ENCODE results near the gene RASGRF1. TPM values are rescaled to one million over a fixed set of nuclear protein-coding genes. Genes with fewer than 3 reads are reported as not detected.

Gene RASGRF1
- total RNA-seq, 2 experiments from 2014 or later, result 0.02 TPM; not detected in 1

DNA sequence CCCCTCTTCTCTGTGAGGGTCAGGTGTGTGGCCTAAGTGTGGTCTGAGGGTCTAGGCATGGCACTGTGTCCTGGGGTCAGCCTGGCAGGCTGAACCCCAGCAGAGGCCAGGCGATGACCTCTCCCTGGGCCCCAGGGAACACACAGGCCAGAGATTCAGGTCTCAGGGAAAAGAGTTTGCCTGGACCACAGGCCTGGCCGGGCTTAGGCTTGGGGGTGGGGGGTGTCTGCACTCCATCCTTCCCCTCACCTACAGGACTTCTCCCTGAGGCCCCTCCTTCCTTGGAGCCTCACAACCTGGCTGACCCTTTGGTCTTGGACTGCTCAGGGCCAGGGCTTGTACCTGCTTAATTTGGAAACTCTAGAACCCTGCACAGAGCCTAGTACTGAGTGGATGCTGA lies 21.8 kb downstream of the RASGRF1 start:
- DNase-seq (no peak), ATAC-seq (no peak)
- H3K27ac Mint-ChIP-seq, result no peak overlapping the region
- no peaks in the 10 kb centered on the region for H3K9me3 Mint-ChIP-seq (ENCODE audit: low read depth)
- no peaks in the 10 kb centered on the region for H3K27me3 Mint-ChIP-seq
- H3K36me3 Mint-ChIP-seq, result no peaks in the 10 kb centered on the region
- H3K4me3 Mint-ChIP-seq, result no peak overlapping the region
- CTCF ChIA-PET, result no interaction called here
- no peaks in the 10 kb centered on the region for H3K4me1 Mint-ChIP-seq

DNA sequence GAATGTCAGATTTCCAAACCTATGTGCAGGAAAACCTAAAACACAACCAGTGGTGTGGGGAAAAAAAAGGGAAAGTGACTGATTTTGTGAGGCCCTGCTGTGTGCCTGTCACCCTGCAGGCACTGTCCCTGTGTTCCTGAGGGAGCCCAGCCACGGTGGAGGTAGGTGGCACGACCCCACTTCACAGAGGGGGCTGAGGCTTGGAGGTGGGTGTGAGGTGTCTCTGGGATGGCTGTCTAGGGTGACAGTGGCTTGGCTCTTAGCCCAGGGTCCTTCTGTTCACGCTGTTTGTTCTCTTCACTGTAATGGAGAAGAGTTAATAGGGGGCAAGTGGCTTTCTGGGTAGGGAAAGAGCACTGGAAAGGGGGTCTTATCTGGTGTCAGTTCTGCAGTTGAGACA lies 22.6 kb downstream of the RASGRF1 start:
- no peak for ATAC-seq
- no peaks in the 10 kb centered on the region for H3K27me3 Mint-ChIP-seq
- H3K4me3 Mint-ChIP-seq, result no peak overlapping the region
- H3K27ac Mint-ChIP-seq, result no peak overlapping the region
- H3K36me3 Mint-ChIP-seq, result no peaks in the 10 kb centered on the region
- H3K9me3 Mint-ChIP-seq (ENCODE audit: low read depth), result no peaks in the 10 kb centered on the region
- CTCF ChIA-PET, result no interaction called here
- DNase-seq, result no peak
- H3K4me1 Mint-ChIP-seq, result no peaks in the 10 kb centered on the region

DNA sequence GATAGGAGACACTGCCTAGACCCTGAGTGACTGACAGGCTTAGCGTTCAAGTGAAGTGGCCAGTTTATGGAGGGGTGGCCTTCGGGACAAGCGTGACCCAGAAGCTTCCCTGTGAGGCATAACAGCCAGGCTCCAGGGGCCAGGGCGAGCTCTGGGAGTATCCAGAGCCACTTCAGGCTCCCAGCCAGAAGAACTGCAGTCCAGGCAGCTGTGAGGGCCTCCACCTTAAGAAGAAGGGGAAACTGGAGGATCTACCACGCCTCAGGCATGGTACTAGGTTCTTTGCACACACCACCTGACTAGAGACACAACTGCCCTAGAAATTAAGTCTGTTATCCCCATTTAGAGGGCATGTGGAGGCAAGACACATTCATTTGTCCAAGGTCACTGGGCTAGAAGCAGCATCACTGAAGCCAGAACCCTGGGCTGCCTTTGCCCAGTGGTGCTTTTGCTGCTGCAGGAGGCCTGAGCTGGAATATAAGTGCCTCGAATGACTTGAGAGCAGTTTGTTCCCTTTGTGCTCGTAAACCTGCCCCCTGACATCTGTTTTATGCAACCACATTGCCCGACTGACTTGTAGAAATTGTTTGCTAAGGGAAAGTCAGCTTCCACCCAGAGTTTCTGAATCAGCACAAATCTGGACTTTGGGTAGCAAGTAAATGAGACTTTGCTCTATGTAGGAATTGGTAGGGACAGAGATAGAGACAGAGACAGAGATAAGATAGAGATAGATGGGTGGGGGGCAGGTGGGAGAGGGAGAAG lies 23.3 kb downstream of the RASGRF1 start:
- CTCF ChIA-PET, result no interaction called here
- Mint-ChIP-seq H3K27ac (no peak overlapping the region), H3K36me3 (no peaks in the 10 kb centered on the region), H3K9me3 (ENCODE audit: low read depth) (no peaks in the 10 kb centered on the region), H3K4me3 (no peak overlapping the region), H3K4me1 (no peaks in the 10 kb centered on the region), H3K27me3 (no peaks in the 10 kb centered on the region)
- no peak for DNase-seq
- ATAC-seq, result no peak

DNA sequence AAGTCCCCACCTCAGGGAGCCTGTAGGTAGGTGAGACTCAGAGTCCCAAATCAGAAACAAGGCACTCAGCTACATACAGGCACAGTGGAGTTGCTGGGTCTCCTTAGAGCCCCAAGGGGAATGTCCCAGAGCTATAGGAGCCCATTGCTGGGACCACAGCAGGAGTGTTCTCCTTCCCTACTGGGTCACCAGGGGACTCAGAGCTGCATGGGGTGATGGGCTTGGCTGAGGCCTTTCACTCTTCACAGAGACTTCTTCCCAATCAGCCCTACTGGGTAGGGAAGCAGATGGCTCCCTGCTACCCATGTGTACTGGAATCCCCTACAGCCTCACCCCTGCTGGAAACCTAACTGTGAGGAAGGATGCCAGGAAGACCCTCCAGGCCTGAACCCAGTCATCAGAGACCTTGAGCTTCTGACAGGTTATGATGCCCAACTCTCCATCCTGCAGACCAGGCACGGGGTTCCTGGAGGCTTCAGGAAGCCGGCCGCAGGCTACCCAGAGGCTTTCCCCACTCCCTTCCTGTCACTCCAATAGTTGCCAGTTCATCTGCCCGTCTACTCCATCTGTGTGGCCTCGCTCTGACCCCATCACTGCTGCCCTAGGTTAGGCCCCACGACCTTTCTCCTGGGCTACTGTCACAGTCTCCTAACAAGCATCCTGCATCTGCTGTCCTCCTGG lies 24.0 kb downstream of the RASGRF1 start:
- no peaks in the 10 kb centered on the region for H3K27me3 Mint-ChIP-seq
- no peaks in the 10 kb centered on the region for H3K36me3 Mint-ChIP-seq
- CTCF ChIA-PET, result interaction anchor here (0.5 to 0.7 kb wide), 2 partner anchors 38 to 57 kb away, joined by 3 to 4 read pairs; no protein-coding TSS in a partner anchor
- ATAC-seq, result no peak
- H3K9me3 Mint-ChIP-seq (ENCODE audit: low read depth), result no peaks in the 10 kb centered on the region
- DNase-seq, result no peak
- H3K4me1 Mint-ChIP-seq, result no peaks in the 10 kb centered on the region
- no peak overlapping the region for H3K27ac Mint-ChIP-seq
- no peak overlapping the region for H3K4me3 Mint-ChIP-seq

DNA sequence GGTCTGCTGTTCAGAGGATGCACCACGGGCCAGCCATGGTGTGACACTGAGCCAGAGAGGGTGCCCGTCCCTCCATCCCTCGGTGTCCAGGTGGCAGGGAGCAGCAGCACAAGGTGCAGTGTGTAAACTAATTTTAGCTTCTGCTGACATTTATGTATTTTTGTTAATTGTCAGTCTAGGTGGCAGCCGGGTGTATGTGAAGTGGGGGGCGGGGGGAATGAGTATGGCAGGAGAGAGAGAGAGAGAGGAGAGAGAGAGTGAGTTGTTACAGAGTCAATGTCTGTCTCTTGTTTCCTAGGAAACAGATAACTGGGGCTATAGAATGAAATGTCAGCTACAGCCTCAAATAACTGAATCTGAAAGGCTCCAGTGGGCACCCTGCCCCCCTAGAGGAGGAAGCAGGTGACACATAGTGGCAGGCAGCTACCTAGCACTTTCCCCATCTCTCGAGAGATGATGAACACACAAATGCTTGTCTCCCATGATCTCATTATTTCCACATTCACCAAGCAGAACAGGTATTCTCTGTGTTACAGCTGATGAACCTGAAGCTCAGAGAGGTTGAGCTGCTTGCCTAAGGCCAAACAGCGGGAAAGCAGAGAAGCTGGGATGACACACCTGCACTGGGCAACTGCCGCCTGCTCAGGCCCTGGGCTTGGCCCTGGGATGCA lies 24.7 kb downstream of the RASGRF1 start:
- H3K4me3 Mint-ChIP-seq, result no peak overlapping the region
- H3K27me3 Mint-ChIP-seq, result peaks cover 2% of the 10 kb centered on the region
- no peak overlapping the region for H3K27ac Mint-ChIP-seq
- H3K4me1 Mint-ChIP-seq, result no peaks in the 10 kb centered on the region
- no peaks in the 10 kb centered on the region for H3K9me3 Mint-ChIP-seq (ENCODE audit: low read depth)
- DNase-seq, result no peak
- ATAC-seq, result no peak
- no peaks in the 10 kb centered on the region for H3K36me3 Mint-ChIP-seq
- CTCF ChIA-PET, result interaction anchor here (0.5 to 0.7 kb wide), 2 partner anchors 38 to 56 kb away, joined by 3 to 4 read pairs; no protein-coding TSS in a partner anchor

DNA sequence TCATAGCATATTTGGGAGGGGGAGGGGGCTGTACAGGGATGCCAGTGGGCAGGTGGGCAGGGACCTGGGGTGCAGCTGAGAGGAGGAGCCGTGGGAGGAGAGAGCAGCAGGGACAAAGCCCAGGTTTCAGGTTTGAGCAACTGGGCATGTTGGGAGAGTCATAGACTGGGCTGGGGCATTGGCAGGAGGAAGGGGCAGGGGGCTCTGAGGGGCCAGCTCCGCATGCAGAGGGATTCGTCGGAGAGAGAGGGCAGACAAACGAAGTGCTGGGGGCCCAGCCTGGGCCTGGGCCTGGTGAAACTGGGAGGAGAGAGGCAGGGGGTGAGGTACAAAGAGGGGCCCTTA lies 25.2 kb downstream of the RASGRF1 start:
- no peaks in the 10 kb centered on the region for H3K9me3 Mint-ChIP-seq (ENCODE audit: low read depth)
- H3K36me3 Mint-ChIP-seq, result no peaks in the 10 kb centered on the region
- no peak overlapping the region for H3K4me3 Mint-ChIP-seq
- H3K27me3 Mint-ChIP-seq, result peaks cover 3% of the 10 kb centered on the region
- ATAC-seq (no peak), DNase-seq (no peak)
- H3K27ac Mint-ChIP-seq, result no peak overlapping the region
- CTCF ChIA-PET, result no interaction called here
- H3K4me1 Mint-ChIP-seq, result no peaks in the 10 kb centered on the region

DNA sequence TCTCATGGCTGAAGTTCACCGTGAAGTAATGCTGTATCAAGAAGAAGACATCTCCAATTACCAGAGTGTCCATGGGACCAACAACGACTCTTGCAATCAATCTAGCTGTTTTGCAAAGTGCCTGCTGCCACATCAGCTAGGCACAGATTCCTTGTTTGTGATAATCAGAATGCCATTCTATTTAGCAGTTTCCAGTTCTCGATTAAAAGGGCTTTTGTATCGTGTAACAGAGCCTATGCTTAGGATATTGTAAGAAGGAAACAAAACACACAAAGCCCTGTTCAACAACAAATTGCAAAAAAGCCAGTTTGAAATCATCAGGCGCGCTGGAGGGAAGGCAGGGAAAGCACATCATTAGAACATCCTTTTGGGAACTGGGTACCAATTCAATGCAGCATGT lies 26.1 kb downstream of the RASGRF1 start:
- H3K4me3 Mint-ChIP-seq, result no peak overlapping the region
- H3K4me1 Mint-ChIP-seq, result no peaks in the 10 kb centered on the region
- H3K36me3 Mint-ChIP-seq, result no peaks in the 10 kb centered on the region
- peaks cover 3% of the 10 kb centered on the region for H3K27me3 Mint-ChIP-seq
- CTCF ChIA-PET, result interaction anchor here (1.4 kb wide), 1 partner anchor 120 kb away, joined by 4 read pairs; no protein-coding TSS in a partner anchor
- ATAC-seq (no peak), DNase-seq (no peak)
- no peak overlapping the region for H3K27ac Mint-ChIP-seq
- no peaks in the 10 kb centered on the region for H3K9me3 Mint-ChIP-seq (ENCODE audit: low read depth)

DNA sequence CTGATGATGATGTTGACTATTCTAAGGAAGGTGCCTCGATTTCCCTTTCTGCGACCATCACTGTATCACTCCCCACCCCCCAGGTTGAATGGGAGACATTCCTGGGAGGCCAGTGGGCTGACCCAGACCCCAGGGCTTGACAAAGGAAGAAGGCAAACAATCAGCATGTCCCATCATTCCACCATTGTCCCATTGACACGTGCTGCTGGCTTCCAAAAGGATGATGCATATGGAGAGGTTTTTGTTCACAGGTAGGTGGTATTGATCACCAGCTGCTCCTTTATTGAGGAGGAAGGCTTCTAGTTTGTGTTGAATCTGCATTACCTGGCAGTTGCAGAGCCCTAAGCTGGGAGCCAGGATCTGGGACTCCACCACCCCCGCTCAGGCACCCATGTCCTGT lies 30.4 kb downstream of the RASGRF1 start:
- no peak overlapping the region for H3K4me3 Mint-ChIP-seq
- DNase-seq (no peak), ATAC-seq (no peak)
- CTCF ChIA-PET, result no interaction called here
- peaks cover 5% of the 10 kb centered on the region for H3K27me3 Mint-ChIP-seq
- H3K9me3 Mint-ChIP-seq (ENCODE audit: low read depth), result no peaks in the 10 kb centered on the region
- H3K36me3 Mint-ChIP-seq, result no peaks in the 10 kb centered on the region
- H3K27ac Mint-ChIP-seq, result no peak overlapping the region
- no peaks in the 10 kb centered on the region for H3K4me1 Mint-ChIP-seq

DNA sequence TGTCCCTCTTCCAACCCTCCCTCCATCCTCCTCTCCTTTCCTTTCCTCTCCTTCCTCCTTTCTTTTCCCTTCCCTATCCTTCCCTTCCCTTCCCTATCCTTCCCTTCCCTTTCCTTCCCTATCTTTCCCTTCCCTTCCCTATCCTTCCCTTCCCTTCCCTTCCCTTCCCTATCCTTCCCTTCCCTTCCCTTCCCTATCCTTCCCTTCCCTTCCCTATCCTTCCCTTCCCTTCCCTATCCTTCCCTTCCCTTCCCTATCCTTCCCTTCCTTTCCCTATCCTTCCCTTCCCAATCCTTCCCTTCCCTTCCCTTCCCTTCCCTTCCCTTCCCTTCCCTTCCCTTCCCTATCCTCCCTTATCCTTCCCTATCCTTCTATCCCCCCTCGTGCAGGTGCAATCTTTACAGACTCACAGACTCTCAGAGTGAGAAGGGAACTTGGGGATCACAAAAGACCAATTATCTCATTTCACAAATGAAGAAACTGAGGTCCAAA lies 31.5 kb downstream of the RASGRF1 start:
- Mint-ChIP-seq H3K27ac (no peak overlapping the region), H3K4me3 (no peak overlapping the region), H3K4me1 (no peaks in the 10 kb centered on the region), H3K9me3 (ENCODE audit: low read depth) (no peaks in the 10 kb centered on the region), H3K27me3 (peaks cover 5% of the 10 kb centered on the region), H3K36me3 (no peaks in the 10 kb centered on the region)
- DNase-seq (no peak), ATAC-seq (no peak)
- CTCF ChIA-PET, result no interaction called here

DNA sequence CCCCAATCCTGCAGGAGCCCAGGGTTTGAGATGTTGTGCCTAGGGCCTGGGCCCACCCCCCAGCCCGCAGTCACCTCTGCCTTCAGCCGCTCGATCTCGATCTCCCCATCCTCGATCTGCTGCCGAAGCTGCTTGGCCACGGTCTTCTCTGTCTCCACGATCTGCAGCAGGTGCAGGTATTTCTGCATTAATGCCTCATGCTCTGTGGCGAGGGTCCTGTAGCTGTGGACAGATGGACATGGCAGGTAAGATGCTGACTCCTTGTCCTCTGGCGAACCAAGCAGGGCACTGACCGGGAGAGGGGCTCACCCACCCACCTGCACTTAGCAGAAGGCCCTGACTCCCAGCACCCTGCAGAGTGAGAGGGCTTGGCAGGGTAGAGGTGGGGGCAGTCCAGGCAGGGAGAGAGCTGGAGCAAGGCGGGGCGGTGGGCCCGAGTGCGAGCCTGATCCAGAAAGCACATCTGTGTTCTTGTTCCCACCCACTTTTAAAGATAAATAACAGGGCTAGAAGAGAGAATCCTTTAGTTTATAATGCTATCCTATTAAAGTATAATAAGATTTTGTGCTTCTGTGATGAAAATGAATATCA lies 32.2 kb downstream of the RASGRF1 start:
- no peak for DNase-seq
- no peak overlapping the region for H3K27ac Mint-ChIP-seq
- H3K9me3 Mint-ChIP-seq (ENCODE audit: low read depth), result no peaks in the 10 kb centered on the region
- CTCF ChIA-PET, result no interaction called here
- peaks cover 8% of the 10 kb centered on the region for H3K27me3 Mint-ChIP-seq
- no peaks in the 10 kb centered on the region for H3K36me3 Mint-ChIP-seq
- no peaks in the 10 kb centered on the region for H3K4me1 Mint-ChIP-seq
- ATAC-seq, result no peak
- no peak overlapping the region for H3K4me3 Mint-ChIP-seq

DNA sequence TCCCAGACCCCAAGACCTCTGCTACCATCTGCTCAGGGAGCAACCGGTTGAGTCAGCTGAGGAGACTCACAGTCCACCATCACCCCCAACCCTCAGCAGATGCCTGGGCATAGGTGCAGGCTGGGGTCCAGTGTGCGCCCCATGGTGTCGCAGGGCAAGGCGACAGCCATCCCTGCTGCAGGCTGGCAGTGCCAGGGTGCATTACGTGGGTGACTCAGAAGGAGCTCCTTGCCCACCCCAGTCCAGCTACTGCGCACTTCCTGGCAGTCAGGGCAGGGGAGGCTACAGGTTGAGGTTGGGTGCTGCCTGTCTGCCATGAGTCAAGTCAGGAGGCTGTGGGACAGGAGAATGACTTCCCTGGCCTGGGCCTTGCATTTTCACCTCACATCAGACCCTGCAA lies 33.5 kb downstream of the RASGRF1 start:
- no peaks in the 10 kb centered on the region for H3K36me3 Mint-ChIP-seq
- peaks cover 8% of the 10 kb centered on the region for H3K27me3 Mint-ChIP-seq
- no peaks in the 10 kb centered on the region for H3K4me1 Mint-ChIP-seq
- no peak overlapping the region for H3K27ac Mint-ChIP-seq
- CTCF ChIA-PET, result no interaction called here
- no peak overlapping the region for H3K4me3 Mint-ChIP-seq
- ATAC-seq (no peak), DNase-seq (no peak)
- H3K9me3 Mint-ChIP-seq (ENCODE audit: low read depth), result no peaks in the 10 kb centered on the region

DNA sequence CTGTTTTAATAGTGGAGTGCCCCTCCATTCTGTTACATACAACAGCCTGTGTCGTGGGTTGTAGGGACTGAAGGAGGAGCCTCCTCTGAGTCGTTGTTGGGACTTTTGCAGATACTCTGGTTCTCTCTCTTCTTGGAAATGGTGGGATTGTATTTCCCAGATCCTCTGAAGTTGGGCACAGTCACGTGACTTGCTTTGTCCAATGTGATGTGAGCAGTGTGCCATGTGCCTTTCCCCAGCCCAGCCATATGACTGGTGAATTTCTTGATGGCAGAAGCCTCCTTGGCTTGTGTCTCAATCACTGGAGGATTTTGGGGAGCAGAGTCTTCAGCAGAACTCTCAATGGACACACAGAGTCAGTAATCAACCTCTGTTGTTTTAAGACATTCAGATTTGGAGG lies 36.2 kb downstream of the RASGRF1 start:
- no peak for ATAC-seq
- CTCF ChIA-PET, result no interaction called here
- no peak overlapping the region for H3K27ac Mint-ChIP-seq
- H3K4me3 Mint-ChIP-seq, result no peak overlapping the region
- H3K4me1 Mint-ChIP-seq, result no peaks in the 10 kb centered on the region
- H3K9me3 Mint-ChIP-seq (ENCODE audit: low read depth), result no peaks in the 10 kb centered on the region
- no peak for DNase-seq
- peaks cover 5% of the 10 kb centered on the region for H3K27me3 Mint-ChIP-seq
- no peaks in the 10 kb centered on the region for H3K36me3 Mint-ChIP-seq

DNA sequence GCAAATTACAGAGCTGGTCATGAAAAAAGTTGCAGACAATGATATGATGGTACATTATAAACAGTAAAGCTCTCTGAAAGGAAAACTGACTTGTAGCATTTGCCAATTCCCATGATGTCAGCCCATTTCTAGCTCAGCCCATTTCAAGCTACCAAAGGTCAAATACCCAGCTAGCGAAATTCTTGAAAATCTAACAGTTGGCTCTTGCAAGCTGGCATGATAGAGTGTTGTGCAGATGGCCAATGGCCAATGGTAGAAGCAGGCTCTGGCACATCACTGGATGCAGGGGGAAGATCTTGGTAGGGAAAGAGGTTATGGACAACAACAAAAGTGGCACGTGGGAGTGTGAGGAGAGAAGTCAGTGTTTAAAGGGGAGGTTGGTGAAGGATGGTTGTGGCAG lies 36.7 kb downstream of the RASGRF1 start:
- no peaks in the 10 kb centered on the region for H3K9me3 Mint-ChIP-seq (ENCODE audit: low read depth)
- H3K36me3 Mint-ChIP-seq, result no peaks in the 10 kb centered on the region
- no peaks in the 10 kb centered on the region for H3K4me1 Mint-ChIP-seq
- H3K4me3 Mint-ChIP-seq, result no peak overlapping the region
- no peak for ATAC-seq
- CTCF ChIA-PET, result no interaction called here
- peaks cover 5% of the 10 kb centered on the region for H3K27me3 Mint-ChIP-seq
- no peak for DNase-seq
- H3K27ac Mint-ChIP-seq, result no peak overlapping the region

Measured in activated CD8-positive, alpha-beta memory T cell treated with anti-CD3 and anti-CD28 coated beads, Interleukin-2, amount 10 ng/mL, durations not matched to agents 7 days and 5 days (primary cell).